ENCODE results near the gene CDK4.

DNA sequence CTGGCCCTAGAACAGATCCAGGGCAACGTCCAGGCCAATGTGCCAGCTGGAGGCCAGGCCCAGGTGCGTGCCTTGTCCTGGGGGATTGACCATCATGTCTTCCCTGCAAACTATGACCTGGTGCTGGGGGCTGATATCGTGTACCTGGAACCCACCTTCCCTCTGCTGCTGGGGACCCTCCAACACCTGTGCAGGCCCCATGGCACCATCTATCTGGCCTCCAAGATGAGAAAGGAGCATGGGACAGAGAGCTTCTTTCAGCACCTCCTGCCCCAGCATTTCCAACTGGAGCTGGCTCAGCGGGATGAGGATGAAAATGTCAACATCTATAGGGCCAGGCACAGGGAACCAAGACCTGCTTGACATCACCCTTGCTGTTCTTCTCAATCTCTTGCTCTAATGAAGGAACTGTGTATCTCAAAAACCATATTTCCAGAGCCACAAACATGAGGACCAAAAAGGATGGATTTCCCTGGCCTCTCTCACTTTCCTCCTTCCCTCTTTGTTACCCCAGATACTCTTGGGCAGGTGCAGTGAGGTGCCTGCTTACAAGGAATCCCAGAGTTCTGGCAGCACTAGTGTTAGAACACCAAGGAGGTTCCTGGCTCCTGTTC lies 28.3 kb upstream of the CDK4 start:
- TF ChIP-seq POLR2AphosphoS5 (IDR thresholded peaks at IDR 0.05; ENCODE audit: low read depth, low read length) (no peak), POLR2A (IDR thresholded peaks at IDR 0.05; ENCODE audit: low read depth, low read length) (no peak), POU2F2 (IDR thresholded peaks at IDR 0.05; ENCODE audit: low read depth, low read length) (no peak), PAX5 (IDR thresholded peaks at IDR 0.05; ENCODE audit: insufficient read depth, low read length, severe bottlenecking) (no peak), TAF1 (IDR thresholded peaks at IDR 0.05; ENCODE audit: low read depth, low read length) (no peak), SPI1 (IDR thresholded peaks at IDR 0.05; ENCODE audit: low read depth, low read length) (no peak)
